GM19397 (cell line): ENCODE data around the gene ALK.
"Not testable (repeated sequence)": the region's sequence is repeated elsewhere in the genome, so short reads cannot be mapped to it uniquely, and the experiment has no call there.

ENCODE experiments used
- ATAC-seq: cut with Tn5 transposase; IDR thresholded peaks from one replicate; pipeline ENCODE4 v1.9.1; 2021; ENCODE audit warnings: mild to moderate bottlenecking, moderate library complexity; ENCODE audit not compliant: unreplicated experiment

Gene ALK

GRCh38 chr2:29844713-29845326, 76.6 kb downstream of the ALK start:
- ATAC-seq, result no peak

- no peak for ATAC-seq
Measured at GRCh38 chr2:29841386-29842004, 79.9 kb downstream of the ALK start.

- no peak for ATAC-seq
Measured at GRCh38 chr2:29839306-29839705, 82.1 kb downstream of the ALK start.

GRCh38 chr2:29837925-29838324, 83.5 kb downstream of the ALK start:
- ATAC-seq, result no peak

- no peak for ATAC-seq
Measured at GRCh38 chr2:29834624-29835023, 86.8 kb downstream of the ALK start.

- no peak for ATAC-seq
Measured at GRCh38 chr2:29834036-29834540, 87.3 kb downstream of the ALK start.

GRCh38 chr2:29831560-29831959, 89.8 kb downstream of the ALK start:
- no peak for ATAC-seq

- no peak for ATAC-seq
Measured at GRCh38 chr2:29829841-29830240, 91.5 kb downstream of the ALK start.

GRCh38 chr2:29824145-29824544, 97.2 kb downstream of the ALK start:
- ATAC-seq, result not testable (repeated sequence)

- no peak for ATAC-seq
Measured at GRCh38 chr2:29821591-29821990, 99.8 kb downstream of the ALK start.

- no peak for ATAC-seq
Measured at GRCh38 chr2:29819570-29819969, 101.8 kb downstream of the ALK start.

GRCh38 chr2:29817801-29818680, 103.3 kb downstream of the ALK start:
- ATAC-seq, result no peak

GRCh38 chr2:29817299-29817698, 104.1 kb downstream of the ALK start:
- ATAC-seq, result no peak

GRCh38 chr2:29816651-29817050, 104.7 kb downstream of the ALK start:
- ATAC-seq, result no peak

GRCh38 chr2:29811378-29811777, 110.0 kb downstream of the ALK start:
- ATAC-seq, result no peak

GRCh38 chr2:29810956-29811355, 110.4 kb downstream of the ALK start:
- no peak for ATAC-seq

GRCh38 chr2:29808321-29808720, 113.1 kb downstream of the ALK start:
- no peak for ATAC-seq

GRCh38 chr2:29807082-29807481, 114.3 kb downstream of the ALK start:
- ATAC-seq, result no peak

- no peak for ATAC-seq
Measured at GRCh38 chr2:29806461-29806860, 114.9 kb downstream of the ALK start.

- no peak for ATAC-seq
Measured at GRCh38 chr2:29804671-29805070, 116.7 kb downstream of the ALK start.

- ATAC-seq, result no peak
Measured at GRCh38 chr2:29803537-29803936, 117.8 kb downstream of the ALK start.

- no peak for ATAC-seq
Measured at GRCh38 chr2:29802986-29803385, 118.4 kb downstream of the ALK start.
